Upper lobe of left lung (tissue), 6 donors: ENCODE data around the gene CCNJL. TPM values are rescaled to one million over a fixed set of nuclear protein-coding genes. Genes with fewer than 3 reads are reported as not detected.
A peak's percentile ranks its signal among the peaks of the same experiment; 100 is the strongest.

Experiments used
- ATAC-seq, 2 donors: fragments of 200-7000 bp; cut with Tn5 transposase; one replicate each; pipeline ENCODE4 v1.9.1; 2022; ENCODE audit warnings: mild to moderate bottlenecking in 2 of 2, moderate library complexity in 2 of 2; ENCODE audit not compliant: low FRiP score in 2 of 2
- DNase-seq, 2 donors: peaks; one replicate each; pipeline ENCODE4 v3.0.0-alpha.2; 2019 to 2020
- H3K27ac ChIP-seq, 4 donors: fragments of 200-600 bp; sonication (generic); one replicate each; pipeline ENCODE4 v1.5.1; 2016 to 2019
- H3K27me3 ChIP-seq, 4 donors: fragments of 200-600 bp; sonication (generic); one replicate each; pipeline ENCODE4 v1.5.1; 2017 to 2019
- H3K36me3 ChIP-seq, 4 donors: fragments of 200-600 bp; sonication (generic); one replicate each; pipeline ENCODE4 v1.5.1; 2016 to 2019
- H3K4me1 ChIP-seq, 4 donors: fragments of 200-600 bp; sonication (generic); one replicate each; pipeline ENCODE4 v1.5.1; 2018 to 2019
- H3K4me3 ChIP-seq, 4 donors: fragments of 200-600 bp; sonication (generic); one replicate each; pipeline ENCODE4 v1.5.1; 2017 to 2019; ENCODE audit warnings: mild to moderate bottlenecking in 2 of 4, moderate library complexity in 1 of 4
- H3K9me3 ChIP-seq, 4 donors: fragments of 200-600 bp; sonication (generic); one replicate each; pipeline ENCODE4 v1.5.1; 2018 to 2019
- CTCF ChIP-seq, 6 experiments: fragments of 450-650 bp in 4 of 6; fragments of 200-600 bp in 2 of 6; sonication (generic) in 2 of 6; IDR thresholded peaks; one replicate each; pipeline ENCODE4 v1.5.1; 2016 to 2019; ENCODE audit warnings: antibody characterized with exemption in 6 of 6
- EP300 ChIP-seq, 4 donors: sonication (generic); formaldehyde crosslinking; IDR thresholded peaks; one replicate each; pipeline ENCODE4 v1.5.1; 2017; ENCODE audit warnings: antibody characterized with exemption in 4 of 4, control low read depth in 2 of 4
- POLR2A ChIP-seq, 4 donors: fragments of 450-650 bp; IDR thresholded peaks; one replicate each; pipeline ENCODE4 v1.5.1; 2016 to 2017; ENCODE audit warnings: antibody characterized with exemption in 4 of 4, mild to moderate bottlenecking in 2 of 4
- POLR2AphosphoS5 ChIP-seq, 2 donors: sonication (generic); formaldehyde crosslinking; IDR thresholded peaks; one replicate each; pipeline ENCODE4 v1.5.1; 2017; ENCODE audit warnings: antibody characterized with exemption in 2 of 2
- whole genome bisulfite sequencing, 2 donors: methylation state at CpG; one replicate each; pipeline ENCODE4 v1.1.5; 2017 to 2018; 5-methylcytosine and 5-hydroxymethylcytosine counted together
- total RNA-seq, 6 donors: library from RNA; depleted of rRNA in 4 of 6; stranded (reverse); fragments of >200 nt in 4 of 6; gene quantifications; one replicate each; pipeline versions ENCODE4 v1.1.0 to v1.2.1, GENCODE V29; 2016 to 2021
- donor health status: DM: no; HTN: no; CAD: no; lungs with moderate emphysema.
- donor health status: DM: no; HTN: yes; CAD: no; lungs with severe emphysema.

Gene CCNJL
- total RNA-seq, 6 donors from 2014 or later: 15.6 to 25.2 (median 21.2) TPM

GRCh38 chr5:160263326-160263855 lies 49.0 kb downstream of the CCNJL start:
- no peak for DNase-seq
- no peak overlapping the region for H3K27ac ChIP-seq
- ATAC-seq: no peak
- no peaks in the 10 kb centered on the region for H3K27me3 ChIP-seq
- no peaks in the 10 kb centered on the region for H3K9me3 ChIP-seq
- peaks cover 0 to 10% (median 4%) of the 10 kb centered on the region in 4 donors for H3K36me3 ChIP-seq
- no peak overlapping the region for H3K4me3 ChIP-seq
- 85 to 86% methylated on average over 4 of the region's 4 CpGs for WGBS, 2 donors
- no peak for TF ChIP-seq POLR2AphosphoS5 (IDR thresholded peaks at IDR 0.05)
- TF ChIP-seq POLR2A (IDR thresholded peaks at IDR 0.05): no peak
- no peak for TF ChIP-seq CTCF (IDR thresholded peaks at IDR 0.05)
- no peak for TF ChIP-seq EP300 (IDR thresholded peaks at IDR 0.05)
- peaks cover 1 to 30% (median 16%) of the 10 kb centered on the region in 4 donors for H3K4me1 ChIP-seq

- no peak for DNase-seq
- no peak for ATAC-seq
- Histone ChIP-seq H3K27ac (peak overlapping the region in 1 of 4 donors; percentile 3), H3K27me3 (no peaks in the 10 kb centered on the region), H3K4me1 (peaks cover 0 to 24% (median 11%) of the 10 kb centered on the region in 4 donors), H3K9me3 (no peaks in the 10 kb centered on the region), H3K36me3 (peaks cover 0 to 10% (median 4%) of the 10 kb centered on the region in 4 donors), H3K4me3 (no peak overlapping the region)
- TF ChIP-seq EP300 (IDR thresholded peaks at IDR 0.05) (no peak), POLR2A (IDR thresholded peaks at IDR 0.05) (no peak), CTCF (IDR thresholded peaks at IDR 0.05) (no peak), POLR2AphosphoS5 (IDR thresholded peaks at IDR 0.05) (no peak)
- WGBS, 2 donors: 56 to 61% methylated on average over 11 to 16 of the region's 16 CpGs
Measured at GRCh38 chr5:160262151-160263074, 50.0 kb downstream of the CCNJL start.

- Histone ChIP-seq H3K36me3 (peaks cover 0 to 13% (median 4%) of the 10 kb centered on the region in 4 donors), H3K9me3 (no peaks in the 10 kb centered on the region), H3K4me1 (peaks cover 0 to 24% (median 11%) of the 10 kb centered on the region in 4 donors), H3K27ac (peak overlapping the region; percentile 23 to 73 (median 60)), H3K27me3 (no peaks in the 10 kb centered on the region), H3K4me3 (no peak overlapping the region)
- peak in 2 of 4 donors; percentile 78 to 88 for TF ChIP-seq EP300 (IDR thresholded peaks at IDR 0.05)
- peak; percentile 28 to 32 for TF ChIP-seq POLR2AphosphoS5 (IDR thresholded peaks at IDR 0.05)
- TF ChIP-seq POLR2A (IDR thresholded peaks at IDR 0.05): no peak
- no peak for TF ChIP-seq CTCF (IDR thresholded peaks at IDR 0.05)
- DNase-seq: peak in 1 of 2 donors; percentile 81
- peak; percentile 80 to 95 for ATAC-seq
- 35 to 43% methylated on average over 14 to 22 of the region's 22 CpGs for WGBS, 2 donors
Measured at GRCh38 chr5:160260881-160261815, 51.2 kb downstream of the CCNJL start.

GRCh38 chr5:160260006-160260775 lies 52.2 kb downstream of the CCNJL start:
- WGBS, 2 donors: 86 to 91% methylated on average over 14 of the region's 14 CpGs
- ATAC-seq: peak in 1 of 2 donors; percentile 20

More at GRCh38 chr5:160260006-160260775, 52.2 kb downstream of the CCNJL start:
- Histone ChIP-seq H3K27me3 (no peaks in the 10 kb centered on the region), H3K36me3 (peaks cover 0 to 20% (median 10%) of the 10 kb centered on the region in 4 donors), H3K27ac (peak overlapping the region; percentile 23 to 73 (median 60)), H3K4me3 (no peak overlapping the region), H3K9me3 (no peaks in the 10 kb centered on the region), H3K4me1 (peaks cover 0 to 24% (median 11%) of the 10 kb centered on the region in 4 donors)
- DNase-seq: no peak
- TF ChIP-seq POLR2A (IDR thresholded peaks at IDR 0.05) (no peak), POLR2AphosphoS5 (IDR thresholded peaks at IDR 0.05) (no peak), CTCF (IDR thresholded peaks at IDR 0.05) (no peak), EP300 (IDR thresholded peaks at IDR 0.05) (no peak)
